K562 (cell line): ENCODE results near the gene SGMS1. TPM values are rescaled to one million over a fixed set of nuclear protein-coding genes. Genes with fewer than 3 reads are reported as not detected.

Experiments used
- BRCA1 ChIP-seq, 2 experiments: fragments of 450-650 bp in 1 of 2; sonication (generic) in 1 of 2; formaldehyde crosslinking in 1 of 2; IDR thresholded peaks; 2 replicates each; pipeline versions ENCODE4 v1.5.0 to v1.6.1; 2017 to 2020; ENCODE audit warnings: mild to moderate bottlenecking in 1 of 2, missing genetic modification reagents in 1 of 2
- CREBBP ChIP-seq: IDR thresholded peaks from one replicate; pipeline ENCODE4 v1.6.1; 2012; ENCODE audit warnings: low read depth, mild to moderate bottlenecking, control low read depth, inconsistent platforms, low read length
- EP400 ChIP-seq: fragments of 450-650 bp; IDR thresholded peaks from 2 replicates; pipeline ENCODE4 v1.6.1; 2017; ENCODE audit warnings: antibody characterized with exemption, mild to moderate bottlenecking, moderate library complexity
- HCFC1 ChIP-seq: IDR thresholded peaks from 2 replicates; pipeline ENCODE4 v1.6.1; 2012; ENCODE audit warnings: low read depth, low read length, improper control_type of control experiment
- HNRNPH1 ChIP-seq: fragments of 200-400 bp; formaldehyde crosslinking; optimal IDR thresholded peaks from 2 replicates; pipeline ENCODE3; 2017; ENCODE audit warnings: low read depth, mild to moderate bottlenecking, low read length, moderate library complexity
- HNRNPL ChIP-seq: fragments of 200-400 bp; formaldehyde crosslinking; IDR thresholded peaks from 2 replicates; pipeline ENCODE4 v1.6.1; 2017; ENCODE audit warnings: low read depth, mild to moderate bottlenecking, low read length
- ILF3 ChIP-seq: fragments of 450-650 bp; IDR thresholded peaks from 2 replicates; pipeline ENCODE4 v1.6.1; 2018; ENCODE audit warnings: antibody characterized with exemption, mild to moderate bottlenecking, moderate library complexity, borderline replicate concordance
- KLF16 ChIP-seq: IDR thresholded peaks from 2 replicates; pipeline ENCODE4 v1.6.1; 2016; ENCODE audit warnings: antibody characterized with exemption
- MYNN ChIP-seq, 2 experiments: sonication (generic); formaldehyde crosslinking in 1 of 2; IDR thresholded peaks; 2 replicates each; pipeline versions ENCODE4 v1.5.0 to v1.6.1; 2016 to 2020; ENCODE audit warnings: antibody characterized with exemption in 1 of 2, missing genetic modification reagents in 1 of 2
- NELFE ChIP-seq: IDR thresholded peaks from 2 replicates; pipeline ENCODE4 v1.6.1; 2011; ENCODE audit warnings: mild to moderate bottlenecking; ENCODE audit not compliant: insufficient read depth, insufficient read length
- NFE2L1 ChIP-seq: fragments of 450-650 bp; IDR thresholded peaks from 2 replicates; pipeline ENCODE4 v1.6.1; 2016; ENCODE audit warnings: missing genetic modification characterization, low read depth, mild to moderate bottlenecking, missing compliant biosample characterization, moderate library complexity, borderline replicate concordance
- POLR2A ChIP-seq: fragments of 450-650 bp; conservative IDR thresholded peaks from 2 replicates; pipeline ENCODE4 v1.6.1; 2016
- RHOXF2B ChIP-seq: fragments of 250-450 bp; sonication (Bioruptor Pico); conservative IDR thresholded peaks from 2 replicates; pipeline ENCODE4 v1.5.1; 2021
- STAG1 ChIP-seq: sonication (generic); formaldehyde crosslinking; IDR thresholded peaks from 2 replicates; pipeline ENCODE4 v1.5.0; 2020; ENCODE audit warnings: missing genetic modification reagents, borderline replicate concordance
- ZNF830 ChIP-seq: fragments of 250-450 bp; sonication (Bioruptor Pico); IDR thresholded peaks from 2 replicates; pipeline ENCODE4 v1.5.0; 2021; ENCODE audit warnings: mild to moderate bottlenecking
- polyA plus RNA-seq, 8 experiments: library from polyadenylated mRNA; depleted of rRNA in 4 of 8; stranded (reverse) in 5 of 8; unstranded in 3 of 8; fragments of >200 nt; fragmentation: Nextera tagmentation in 2 of 8; fragmentation: Illumina TruSeq in 1 of 8; extraction: Ambion mirVana in 2 of 8; extraction: Trizol in 1 of 8; gene quantifications; 2 replicates each; pipeline versions ENCODE4 v1.2.1 to v1.2.3, GENCODE V29; 2011 to 2014; ENCODE audit warnings: inconsistent platforms in 1 of 8, missing spikeins in 1 of 8
- total RNA-seq, 7 experiments: library from RNA; depleted of rRNA in 6 of 7; stranded (reverse); fragments of >200 nt in 6 of 7; fragmentation: Illumina TruSeq in 2 of 7; extraction: Trizol in 2 of 7; gene quantifications; 2 replicates each; pipeline versions ENCODE4 v1.2.1 to v1.2.3, GENCODE V29; 2011 to 2021; ENCODE audit warnings: low replicate concordance in 1 of 7
- TF ChIP-seq, protein P1 (sequence below): fragments of 250-450 bp; sonication (Bioruptor Pico); IDR thresholded peaks from 2 replicates; pipeline ENCODE4 v1.5.0; 2020; ENCODE audit warnings: mild to moderate bottlenecking, borderline replicate concordance
- TF ChIP-seq, protein P2 (sequence below): fragments of 450-650 bp; IDR thresholded peaks from 2 replicates; pipeline ENCODE4 v1.6.1; 2016; ENCODE audit warnings: missing biosample characterization, missing genetic modification characterization
- TF ChIP-seq, protein P3 (sequence below): sonication (generic); formaldehyde crosslinking; IDR thresholded peaks from 2 replicates; pipeline ENCODE4 v1.4.0; 2020; ENCODE audit warnings: mild to moderate bottlenecking, missing genetic modification reagents
- TF ChIP-seq, protein P4 (sequence below): fragments of 200-800 bp; sonication (Bioruptor generic); IDR thresholded peaks from 2 replicates; pipeline ENCODE4 v1.6.1; 2017; ENCODE audit warnings: missing genetic modification characterization, missing compliant biosample characterization
- TF ChIP-seq, protein P5 (sequence below): fragments of 450-650 bp; IDR thresholded peaks from 2 replicates; pipeline ENCODE4 v1.6.1; 2016

The SGMS1 gene
- total and polyA plus RNA-seq, 9 of the 15 experiments (the other 6 are each of a cell fraction or from before 2014, with no cell fraction given): 22.6 to 232 (median 82.2) TPM

DNA sequence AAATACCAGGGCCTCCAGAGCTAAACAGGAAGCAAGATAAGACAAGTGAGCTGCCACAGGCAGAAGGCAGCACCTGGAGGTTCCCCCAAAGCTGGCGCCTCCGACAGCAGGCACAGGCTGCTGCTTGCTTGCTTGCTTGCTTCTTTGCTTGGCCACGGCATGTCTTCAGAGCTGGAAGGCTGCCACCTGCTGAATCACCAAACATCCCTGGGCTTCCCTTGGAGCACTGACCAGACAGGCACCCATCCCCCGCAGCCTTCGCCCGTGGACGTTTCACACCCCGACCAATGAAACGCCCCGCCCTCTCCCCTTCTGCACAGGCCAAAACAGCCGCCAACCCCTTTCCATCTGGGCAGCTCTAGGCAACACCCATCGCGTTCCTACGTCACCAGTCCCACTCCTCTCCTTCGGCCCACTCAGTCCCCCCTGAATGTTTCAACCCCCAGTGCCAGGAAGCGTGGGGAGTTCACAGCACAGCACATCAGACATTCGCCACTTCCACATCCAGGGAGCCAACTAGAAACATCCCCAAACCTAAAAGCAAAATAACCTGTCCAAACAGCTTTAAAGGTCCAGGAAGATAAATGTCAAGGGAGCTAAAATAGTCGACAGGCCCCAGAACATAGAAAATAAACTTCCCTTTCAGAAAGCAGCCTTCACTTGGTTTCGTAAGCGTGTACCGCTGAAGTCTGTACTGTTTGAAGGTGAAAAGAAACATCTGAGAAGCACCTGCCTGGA lies 1.6 kb downstream of the SGMS1 start (continued):
- TF ChIP-seq, protein P1, sequence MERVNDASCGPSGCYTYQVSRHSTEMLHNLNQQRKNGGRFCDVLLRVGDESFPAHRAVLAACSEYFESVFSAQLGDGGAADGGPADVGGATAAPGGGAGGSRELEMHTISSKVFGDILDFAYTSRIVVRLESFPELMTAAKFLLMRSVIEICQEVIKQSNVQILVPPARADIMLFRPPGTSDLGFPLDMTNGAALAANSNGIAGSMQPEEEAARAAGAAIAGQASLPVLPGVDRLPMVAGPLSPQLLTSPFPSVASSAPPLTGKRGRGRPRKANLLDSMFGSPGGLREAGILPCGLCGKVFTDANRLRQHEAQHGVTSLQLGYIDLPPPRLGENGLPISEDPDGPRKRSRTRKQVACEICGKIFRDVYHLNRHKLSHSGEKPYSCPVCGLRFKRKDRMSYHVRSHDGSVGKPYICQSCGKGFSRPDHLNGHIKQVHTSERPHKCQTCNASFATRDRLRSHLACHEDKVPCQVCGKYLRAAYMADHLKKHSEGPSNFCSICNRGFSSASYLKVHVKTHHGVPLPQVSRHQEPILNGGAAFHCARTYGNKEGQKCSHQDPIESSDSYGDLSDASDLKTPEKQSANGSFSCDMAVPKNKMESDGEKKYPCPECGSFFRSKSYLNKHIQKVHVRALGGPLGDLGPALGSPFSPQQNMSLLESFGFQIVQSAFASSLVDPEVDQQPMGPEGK (CRISPR knock-in tag): 0 out of 2 replicates have a peak, but pooled peaks have one; percentile 57
- TF ChIP-seq HCFC1: 0 out of 2 replicates have a peak, but pooled peaks have one; percentile 29
- TF ChIP-seq CREBBP: no peak
- TF ChIP-seq, protein P2, sequence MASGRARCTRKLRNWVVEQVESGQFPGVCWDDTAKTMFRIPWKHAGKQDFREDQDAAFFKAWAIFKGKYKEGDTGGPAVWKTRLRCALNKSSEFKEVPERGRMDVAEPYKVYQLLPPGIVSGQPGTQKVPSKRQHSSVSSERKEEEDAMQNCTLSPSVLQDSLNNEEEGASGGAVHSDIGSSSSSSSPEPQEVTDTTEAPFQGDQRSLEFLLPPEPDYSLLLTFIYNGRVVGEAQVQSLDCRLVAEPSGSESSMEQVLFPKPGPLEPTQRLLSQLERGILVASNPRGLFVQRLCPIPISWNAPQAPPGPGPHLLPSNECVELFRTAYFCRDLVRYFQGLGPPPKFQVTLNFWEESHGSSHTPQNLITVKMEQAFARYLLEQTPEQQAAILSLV (tag): no peak
- TF ChIP-seq RHOXF2B (CRISPR knock-in tag): no peak
- TF ChIP-seq MYNN (IDR thresholded peaks at IDR 0.05): peak; percentile 76
- TF ChIP-seq MYNN (CRISPR knock-in tag; IDR thresholded peaks at IDR 0.05): no peak
- TF ChIP-seq, protein P3, sequence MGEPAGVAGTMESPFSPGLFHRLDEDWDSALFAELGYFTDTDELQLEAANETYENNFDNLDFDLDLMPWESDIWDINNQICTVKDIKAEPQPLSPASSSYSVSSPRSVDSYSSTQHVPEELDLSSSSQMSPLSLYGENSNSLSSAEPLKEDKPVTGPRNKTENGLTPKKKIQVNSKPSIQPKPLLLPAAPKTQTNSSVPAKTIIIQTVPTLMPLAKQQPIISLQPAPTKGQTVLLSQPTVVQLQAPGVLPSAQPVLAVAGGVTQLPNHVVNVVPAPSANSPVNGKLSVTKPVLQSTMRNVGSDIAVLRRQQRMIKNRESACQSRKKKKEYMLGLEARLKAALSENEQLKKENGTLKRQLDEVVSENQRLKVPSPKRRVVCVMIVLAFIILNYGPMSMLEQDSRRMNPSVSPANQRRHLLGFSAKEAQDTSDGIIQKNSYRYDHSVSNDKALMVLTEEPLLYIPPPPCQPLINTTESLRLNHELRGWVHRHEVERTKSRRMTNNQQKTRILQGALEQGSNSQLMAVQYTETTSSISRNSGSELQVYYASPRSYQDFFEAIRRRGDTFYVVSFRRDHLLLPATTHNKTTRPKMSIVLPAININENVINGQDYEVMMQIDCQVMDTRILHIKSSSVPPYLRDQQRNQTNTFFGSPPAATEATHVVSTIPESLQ (CRISPR knock-in tag): peak; percentile 95
- no peak for TF ChIP-seq BRCA1 (IDR thresholded peaks at IDR 0.05)
- TF ChIP-seq BRCA1 (CRISPR knock-in tag; IDR thresholded peaks at IDR 0.05): no peak
- TF ChIP-seq ZNF830 (CRISPR knock-in tag): no peak
- TF ChIP-seq, protein P4, sequence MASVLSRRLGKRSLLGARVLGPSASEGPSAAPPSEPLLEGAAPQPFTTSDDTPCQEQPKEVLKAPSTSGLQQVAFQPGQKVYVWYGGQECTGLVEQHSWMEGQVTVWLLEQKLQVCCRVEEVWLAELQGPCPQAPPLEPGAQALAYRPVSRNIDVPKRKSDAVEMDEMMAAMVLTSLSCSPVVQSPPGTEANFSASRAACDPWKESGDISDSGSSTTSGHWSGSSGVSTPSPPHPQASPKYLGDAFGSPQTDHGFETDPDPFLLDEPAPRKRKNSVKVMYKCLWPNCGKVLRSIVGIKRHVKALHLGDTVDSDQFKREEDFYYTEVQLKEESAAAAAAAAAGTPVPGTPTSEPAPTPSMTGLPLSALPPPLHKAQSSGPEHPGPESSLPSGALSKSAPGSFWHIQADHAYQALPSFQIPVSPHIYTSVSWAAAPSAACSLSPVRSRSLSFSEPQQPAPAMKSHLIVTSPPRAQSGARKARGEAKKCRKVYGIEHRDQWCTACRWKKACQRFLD (CRISPR knock-in tag): 0 out of 2 replicates have a peak, but pooled peaks have one; percentile 37
- TF ChIP-seq ILF3: no peak
- no peak for TF ChIP-seq HNRNPL
- TF ChIP-seq POLR2A: peak; percentile 54; the same call in 1 of the 2 replicates
- no peak for TF ChIP-seq HNRNPH1
- 0 out of 2 replicates have a peak, but pooled peaks have one; percentile 4 for TF ChIP-seq KLF16
- TF ChIP-seq EP400: peak; percentile 59
- TF ChIP-seq NFE2L1 (tag): no peak
- TF ChIP-seq, protein P5, sequence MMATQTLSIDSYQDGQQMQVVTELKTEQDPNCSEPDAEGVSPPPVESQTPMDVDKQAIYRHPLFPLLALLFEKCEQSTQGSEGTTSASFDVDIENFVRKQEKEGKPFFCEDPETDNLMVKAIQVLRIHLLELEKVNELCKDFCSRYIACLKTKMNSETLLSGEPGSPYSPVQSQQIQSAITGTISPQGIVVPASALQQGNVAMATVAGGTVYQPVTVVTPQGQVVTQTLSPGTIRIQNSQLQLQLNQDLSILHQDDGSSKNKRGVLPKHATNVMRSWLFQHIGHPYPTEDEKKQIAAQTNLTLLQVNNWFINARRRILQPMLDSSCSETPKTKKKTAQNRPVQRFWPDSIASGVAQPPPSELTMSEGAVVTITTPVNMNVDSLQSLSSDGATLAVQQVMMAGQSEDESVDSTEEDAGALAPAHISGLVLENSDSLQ: peak; percentile 59
- peak; percentile 18; the same call in 1 of the 2 replicates for TF ChIP-seq STAG1 (CRISPR knock-in tag)
- TF ChIP-seq NELFE: no peak
